Upper lobe of right lung (tissue), 1 donor: ENCODE results near the gene LRRC17. TPM values are rescaled to one million over a fixed set of nuclear protein-coding genes. Genes with fewer than 3 reads are reported as not detected.

ENCODE experiments used
- ATAC-seq: fragments of 200-7000 bp; cut with Tn5 transposase; one replicate; pipeline ENCODE4 v1.9.1; 2020; ENCODE audit warnings: mild to moderate bottlenecking, moderate library complexity
- DNase-seq: peaks from one replicate; pipeline ENCODE4 v3.0.0-alpha.2; 2020
- H3K27ac ChIP-seq: fragments of 200-600 bp; one replicate; pipeline ENCODE4 v1.8.0; 2022
- H3K27me3 ChIP-seq: fragments of 200-600 bp; one replicate; pipeline ENCODE4 v1.8.0; 2022; ENCODE audit warnings: mild to moderate bottlenecking
- H3K36me3 ChIP-seq: fragments of 200-600 bp; one replicate; pipeline ENCODE4 v1.8.0; 2022
- H3K4me1 ChIP-seq: fragments of 200-600 bp; one replicate; pipeline ENCODE4 v1.8.0; 2022
- H3K4me3 ChIP-seq: fragments of 200-600 bp; one replicate; pipeline ENCODE4 v1.8.0; 2022; ENCODE audit warnings: mild to moderate bottlenecking
- H3K9me3 ChIP-seq: fragments of 200-600 bp; one replicate; pipeline ENCODE4 v1.8.0; 2022
- CTCF ChIP-seq: fragments of 200-600 bp; IDR thresholded peaks from one replicate; pipeline ENCODE4 v1.8.0; 2022; ENCODE audit warnings: antibody characterized with exemption
- intact Hi-C: fragments of 100-400 bp; cut with DNase I; formaldehyde crosslinking; loops from one replicate; pipeline ENCODE4 v1.11.0; 2022
- total RNA-seq: library from RNA; stranded (reverse); fragmentation: NEBNext Ultra II Directional; extraction: Animal tissue kit (Norgen Biotek cat#: 25700); gene quantifications from one replicate; pipeline ENCODE4 v1.2.1, GENCODE V29; 2021
- donor health status: DM: no; HTN: yes; CAD: no; lungs with severe emphysema.

LRRC17 gene
- total RNA-seq, 1 donor from 2014 or later = 0.58 TPM

DNA sequence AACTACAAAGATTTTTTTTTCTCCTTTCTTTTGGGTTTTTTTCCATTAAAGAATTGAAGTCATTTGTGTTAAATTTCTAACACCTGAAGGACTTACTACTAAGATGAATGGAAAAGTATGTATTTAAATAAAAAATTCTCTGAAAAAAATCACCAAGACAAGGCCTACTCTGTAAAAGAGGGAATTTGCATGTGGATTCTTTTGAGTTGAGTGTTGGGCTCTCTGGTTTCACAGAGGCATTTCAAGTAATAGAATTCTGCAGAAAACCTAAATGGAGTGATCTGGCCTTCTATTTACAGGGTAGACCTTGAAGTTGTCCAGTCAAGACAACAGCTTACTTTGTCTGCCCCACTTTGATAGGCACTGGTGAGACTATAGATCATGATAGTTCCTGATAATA is 4.1 kb downstream of the LRRC17 start:
- H3K4me3 ChIP-seq = no peak overlapping the region

GRCh38 chr7:102917436-102918353 is 4.9 kb downstream of the LRRC17 start:
- intact Hi-C loops = no loop called here
- H3K36me3 ChIP-seq = no peaks in the 10 kb centered on the region
- DNase-seq = no peak
- H3K4me3 ChIP-seq = no peak overlapping the region
- H3K27me3 ChIP-seq = no peaks in the 10 kb centered on the region
- TF ChIP-seq CTCF = no peak
- ATAC-seq = no peak
- H3K4me1 ChIP-seq = no peaks in the 10 kb centered on the region
- H3K9me3 ChIP-seq = no peaks in the 10 kb centered on the region
- H3K27ac ChIP-seq = no peak overlapping the region

More for the DNA sequence above, 4.1 kb downstream of the LRRC17 start:
- no peak for ATAC-seq
- DNase-seq = no peak
- no peaks in the 10 kb centered on the region for H3K27me3 ChIP-seq
- H3K9me3 ChIP-seq = no peaks in the 10 kb centered on the region
- intact Hi-C loops = no loop called here
- no peak for TF ChIP-seq CTCF
- no peaks in the 10 kb centered on the region for H3K36me3 ChIP-seq
- H3K4me1 ChIP-seq = no peaks in the 10 kb centered on the region
- no peak overlapping the region for H3K27ac ChIP-seq

DNA sequence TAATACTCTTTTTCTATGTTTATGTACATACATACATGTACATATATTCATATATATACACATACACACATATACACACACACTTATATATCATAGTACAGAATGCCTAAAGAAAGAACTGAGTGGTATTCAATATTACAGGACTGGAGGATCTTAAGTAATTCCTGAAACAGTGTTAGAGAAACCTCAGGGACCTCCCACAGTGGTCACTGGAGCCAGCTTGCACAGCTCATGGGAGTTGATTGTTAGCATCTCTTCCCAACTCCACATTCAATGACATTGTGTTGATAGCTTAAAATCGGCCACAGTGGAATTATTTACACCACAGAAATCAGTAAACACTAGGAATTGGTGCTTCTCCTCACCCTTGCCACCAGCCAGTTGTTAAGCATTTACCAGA is 6.0 kb downstream of the LRRC17 start:
- ATAC-seq = no peak
- Histone ChIP-seq H3K4me3 (no peak overlapping the region), H3K4me1 (no peaks in the 10 kb centered on the region), H3K27me3 (no peaks in the 10 kb centered on the region), H3K36me3 (no peaks in the 10 kb centered on the region), H3K27ac (no peak overlapping the region), H3K9me3 (no peaks in the 10 kb centered on the region)
- intact Hi-C loops = no loop called here
- DNase-seq = no peak
- TF ChIP-seq CTCF = no peak

DNA sequence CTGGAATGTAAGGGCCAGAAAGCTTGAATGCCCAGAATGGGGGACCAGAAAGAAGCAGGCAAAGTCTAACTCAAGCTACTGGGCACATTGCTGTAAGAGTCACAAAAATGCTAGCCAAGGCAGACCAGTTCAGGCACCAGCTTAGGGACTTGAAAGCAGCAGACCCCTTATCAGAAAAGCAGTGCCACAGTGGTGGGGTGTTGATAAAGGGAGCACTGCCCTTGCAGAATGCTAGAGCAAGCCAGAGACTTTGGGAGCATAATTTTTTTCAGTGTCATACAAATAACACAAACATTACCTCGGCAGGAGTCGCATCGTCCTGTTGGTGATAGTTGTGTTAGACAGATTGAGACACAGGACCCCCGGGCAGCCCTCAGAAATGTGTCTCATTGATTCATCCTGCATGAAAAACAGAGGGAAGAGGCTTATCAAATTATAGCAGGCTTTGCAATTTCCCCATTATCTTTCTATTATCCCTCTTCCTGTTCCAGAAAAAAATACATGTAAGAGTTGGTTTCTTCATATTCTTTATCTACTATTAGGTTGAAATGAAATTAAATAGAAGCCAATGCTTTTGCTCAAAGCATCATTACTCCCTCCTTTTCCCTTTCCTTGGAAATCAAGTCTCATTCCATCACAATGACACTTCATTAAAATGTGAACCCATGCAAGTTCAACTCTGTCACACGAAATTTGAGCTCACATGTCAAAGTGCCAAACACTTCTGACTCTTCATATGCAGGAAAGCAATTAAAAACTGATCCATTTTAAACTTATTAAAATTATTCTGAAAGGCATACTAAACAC is 13.4 kb downstream of the LRRC17 start:
- no peaks in the 10 kb centered on the region for H3K27me3 ChIP-seq
- H3K27ac ChIP-seq = no peak overlapping the region
- DNase-seq (no peak), ATAC-seq (no peak)
- no peaks in the 10 kb centered on the region for H3K36me3 ChIP-seq
- intact Hi-C loops = no loop called here
- no peaks in the 10 kb centered on the region for H3K9me3 ChIP-seq
- H3K4me1 ChIP-seq = peaks cover 9% of the 10 kb centered on the region
- TF ChIP-seq CTCF = no peak
- no peak overlapping the region for H3K4me3 ChIP-seq

GRCh38 chr7:102926783-102927140 is 14.0 kb downstream of the LRRC17 start:
- H3K27ac ChIP-seq = no peak overlapping the region
- no peak for ATAC-seq
- H3K4me3 ChIP-seq = no peak overlapping the region
- H3K9me3 ChIP-seq = no peaks in the 10 kb centered on the region
- no peak for DNase-seq
- no peak for TF ChIP-seq CTCF
- no peaks in the 10 kb centered on the region for H3K27me3 ChIP-seq
- no peaks in the 10 kb centered on the region for H3K36me3 ChIP-seq
- intact Hi-C loops = no loop called here
- H3K4me1 ChIP-seq = peaks cover 9% of the 10 kb centered on the region
